Kasumi-1 (cell line): ENCODE measurements around the gene SPSB2.

ENCODE experiments used
- DNase-seq, 2 experiments: peaks; one replicate each; lab custom pipeline; 2025; lab: John Stamatoyannopoulos, UW

The SPSB2 gene

GRCh38 chr12:6832125-6832524 is 41.0 kb downstream of the SPSB2 start:
- no peak for DNase-seq

- DNase-seq, result no peak
These were observed 41.6 kb downstream of the SPSB2 start for GRCh38 chr12:6831450-6831995.

- no peak for DNase-seq
These were observed 42.1 kb downstream of the SPSB2 start for GRCh38 chr12:6830999-6831398.

- no peak for DNase-seq
These were observed 42.7 kb downstream of the SPSB2 start for GRCh38 chr12:6830286-6830890.

GRCh38 chr12:6829536-6830220 is 43.4 kb downstream of the SPSB2 start:
- peak in 1 of 2 experiments; percentile 13 for DNase-seq

- peak in 1 of 2 experiments; percentile 10 for DNase-seq
These were observed 44.1 kb downstream of the SPSB2 start for GRCh38 chr12:6828781-6829535.

GRCh38 chr12:6827982-6828780 is 44.9 kb downstream of the SPSB2 start, which contains the start of gene P3H3:
Gene P3H3 (plus strand): TSS chr12:6828407. CDS start chr12:6828441, 34 bp downstream.
- DNase-seq, result no peak

- peak; percentile 22 to 29 for DNase-seq
These were observed 45.6 kb downstream of the SPSB2 start for GRCh38 chr12:6827437-6827911.

- DNase-seq, result no peak
These were observed 46.2 kb downstream of the SPSB2 start for GRCh38 chr12:6826734-6827436.

GRCh38 chr12:6826125-6826733 is 46.9 kb downstream of the SPSB2 start:
- DNase-seq, result no peak

- peak; percentile 46 to 50 for DNase-seq
These were observed 47.5 kb downstream of the SPSB2 start for GRCh38 chr12:6825398-6826124.

- DNase-seq, result no peak
These were observed 48.2 kb downstream of the SPSB2 start for GRCh38 chr12:6824901-6825381.

- no peak for DNase-seq
These were observed 48.9 kb downstream of the SPSB2 start for GRCh38 chr12:6824085-6824775.

- no peak for DNase-seq
These were observed 49.7 kb downstream of the SPSB2 start for GRCh38 chr12:6823182-6824084.

- no peak for DNase-seq
These were observed 50.5 kb downstream of the SPSB2 start for GRCh38 chr12:6822426-6823135.

GRCh38 chr12:6821591-6822425 is 51.3 kb downstream of the SPSB2 start, which contains the start of gene GPR162:
Gene GPR162 (plus strand): TSS chr12:6821821. CDS start chr12:6823899, 2,078 bp downstream.
- peak in 1 of 2 experiments; percentile 30 for DNase-seq
